Keratinocyte (primary cell): ENCODE measurements around the gene SEZ6. TPM values are rescaled to one million over a fixed set of nuclear protein-coding genes. Genes with fewer than 3 reads are reported as not detected.

ENCODE experiments used
- DNase-seq: peaks from one replicate; pipeline ENCODE4 v3.0.0-alpha.2; 2011; ENCODE audit warnings: low read depth, missing footprints, low spot score
- FAIRE-seq: peaks from 2 replicates; lab custom pipeline; 2011; peaks lifted over from hg19 to GRCh38; lab: Jason Lieb, UNC
- H2AFZ ChIP-seq: 2 replicates; pipeline ENCODE4 v1.6.0; 2012; ENCODE audit warnings: low read length, control low read depth, inconsistent platforms; ENCODE audit not compliant: control insufficient read depth
- H3K27ac ChIP-seq: 2 replicates; pipeline ENCODE4 v1.5.1; 2011; ENCODE audit warnings: low read length; ENCODE audit not compliant: control insufficient read depth, insufficient read depth
- H3K27me3 ChIP-seq: 3 replicates; pipeline ENCODE4 v1.6.0; 2011; ENCODE audit warnings: low read length; ENCODE audit not compliant: control insufficient read depth, insufficient read depth; ENCODE audit errors: extremely low read depth
- H3K36me3 ChIP-seq, 2 experiments: 2 replicates in 1 of 2; 3 replicates in 1 of 2; pipeline ENCODE4 v1.5.1; 2011; ENCODE audit warnings: low read length in 2 of 2, mild to moderate bottlenecking in 1 of 2; ENCODE audit not compliant: control insufficient read depth in 2 of 2, insufficient read depth in 2 of 2; ENCODE audit errors: extremely low read depth in 1 of 2
- H3K4me1 ChIP-seq: 3 replicates; pipeline ENCODE4 v1.5.1; 2011; ENCODE audit warnings: low read length; ENCODE audit not compliant: control insufficient read depth, insufficient read depth; ENCODE audit errors: extremely low read depth
- H3K4me2 ChIP-seq: 3 replicates; pipeline ENCODE4 v1.6.0; 2011; ENCODE audit warnings: low read depth, low read length; ENCODE audit not compliant: control insufficient read depth, insufficient read depth; ENCODE audit errors: extremely low read depth
- H3K4me3 ChIP-seq, 3 experiments: fragments of 200-600 bp in 1 of 3; sonication (generic) in 1 of 3; 2 replicates in 2 of 3; 3 replicates in 1 of 3; pipeline ENCODE4 v1.5.1; 2011 to 2016; ENCODE audit warnings: low read length in 3 of 3, mild to moderate bottlenecking in 3 of 3, control low read depth in 2 of 3, inconsistent platforms in 1 of 3, low read depth in 1 of 3, mixed read lengths in 1 of 3, mixed run types in 1 of 3, moderate library complexity in 1 of 3; ENCODE audit not compliant: control insufficient read depth in 2 of 3, insufficient read depth in 2 of 3; ENCODE audit errors: extremely low read depth in 1 of 3
- H3K79me2 ChIP-seq: 2 replicates; pipeline ENCODE4 v1.6.0; 2012; ENCODE audit warnings: low read length; ENCODE audit not compliant: control insufficient read depth, insufficient read depth
- H3K9ac ChIP-seq: 3 replicates; pipeline ENCODE4 v1.6.0; 2011; ENCODE audit warnings: low read length; ENCODE audit not compliant: control insufficient read depth, insufficient read depth; ENCODE audit errors: extremely low read depth
- H3K9me1 ChIP-seq: 3 replicates; pipeline ENCODE4 v1.6.0; 2011; ENCODE audit warnings: low read length; ENCODE audit not compliant: control insufficient read depth, insufficient read depth; ENCODE audit errors: extremely low read depth
- H3K9me3 ChIP-seq: 2 replicates; pipeline ENCODE4 v1.5.1; 2012; ENCODE audit warnings: low read depth, low read length; ENCODE audit not compliant: control insufficient read depth
- H4K20me1 ChIP-seq: 3 replicates; pipeline ENCODE4 v1.6.0; 2011; ENCODE audit warnings: low read length; ENCODE audit not compliant: control insufficient read depth, insufficient read depth; ENCODE audit errors: extremely low read depth
- EZH2 ChIP-seq: IDR thresholded peaks from one replicate; pipeline ENCODE4 v1.6.1; 2012; ENCODE audit warnings: inconsistent platforms, mild to moderate bottlenecking, low read length, moderate library complexity
- dilution Hi-C: fragments of 300-500 bp; cut with MboI; formaldehyde crosslinking; loops from one replicate; pipeline ENCODE4 v1.7.0; 2020; ENCODE audit warnings: low sequenced_read_pairs; ENCODE audit not compliant: extremely low pct_ligation_motif_present
- polyA plus RNA-seq, 5 experiments: library from polyadenylated mRNA; depleted of rRNA in 3 of 5; stranded (reverse) in 3 of 5; stranded (forward) in 1 of 5; unstranded in 1 of 5; fragments of >200 nt; gene quantifications; 1 replicate in 1 of 5; 2 replicates in 3 of 5; 3 replicates in 1 of 5; pipeline versions ENCODE4 v1.2.1 to v1.2.3, GENCODE V29; 2011 to 2012; ENCODE audit warnings: missing spikeins in 2 of 5, low read depth in 1 of 5, low replicate concordance in 1 of 5
- TF ChIP-seq, protein P1 (sequence below), 3 experiments: IDR thresholded peaks in 1 of 3; conservative IDR thresholded peaks in 1 of 3; optimal IDR thresholded peaks in 1 of 3; 2 replicates in 2 of 3; 3 replicates in 1 of 3; pipeline versions ENCODE3 to v1.5.1; 2011; ENCODE audit warnings: low read length in 3 of 3, mild to moderate bottlenecking in 3 of 3, moderate library complexity in 2 of 3, control low read depth in 1 of 3, inconsistent platforms in 1 of 3; ENCODE audit not compliant: insufficient read depth in 2 of 3; ENCODE audit errors: extremely low read depth in 1 of 3

SEZ6 gene
- polyA plus RNA-seq, 1 donor (not counting 4 experiments of a cell fraction or from before 2014, with no cell fraction given) = not detected

DNA sequence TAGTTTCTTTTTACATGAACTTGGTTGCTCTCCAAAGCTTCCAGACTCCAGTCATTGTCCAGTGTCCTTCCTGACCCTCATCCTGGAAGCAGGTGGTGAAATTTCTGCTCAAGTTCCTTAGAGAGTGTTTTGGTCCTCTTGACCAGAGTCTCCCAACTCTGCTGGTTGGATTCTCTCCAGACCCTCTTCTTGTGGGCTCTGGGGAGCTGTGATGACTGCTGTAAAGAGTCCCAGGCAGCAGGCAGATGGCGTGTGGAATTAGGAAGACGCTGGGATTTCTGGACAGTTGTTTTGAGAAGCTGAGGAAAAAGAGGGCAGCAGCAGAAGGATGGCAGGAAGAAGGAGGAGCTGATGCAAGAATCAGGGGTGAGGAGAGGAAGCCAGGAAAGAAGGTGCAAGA, 1.6 kb upstream of the SEZ6 start:
- peaks cover 56% of the 10 kb centered on the region for H3K27me3 ChIP-seq
- H3K79me2 ChIP-seq = no peaks in the 10 kb centered on the region
- no peak overlapping the region for H3K9ac ChIP-seq
- no peak overlapping the region for H3K4me3 ChIP-seq
- FAIRE-seq = no peak
- no peaks in the 10 kb centered on the region for H4K20me1 ChIP-seq
- TF ChIP-seq, protein P1, sequence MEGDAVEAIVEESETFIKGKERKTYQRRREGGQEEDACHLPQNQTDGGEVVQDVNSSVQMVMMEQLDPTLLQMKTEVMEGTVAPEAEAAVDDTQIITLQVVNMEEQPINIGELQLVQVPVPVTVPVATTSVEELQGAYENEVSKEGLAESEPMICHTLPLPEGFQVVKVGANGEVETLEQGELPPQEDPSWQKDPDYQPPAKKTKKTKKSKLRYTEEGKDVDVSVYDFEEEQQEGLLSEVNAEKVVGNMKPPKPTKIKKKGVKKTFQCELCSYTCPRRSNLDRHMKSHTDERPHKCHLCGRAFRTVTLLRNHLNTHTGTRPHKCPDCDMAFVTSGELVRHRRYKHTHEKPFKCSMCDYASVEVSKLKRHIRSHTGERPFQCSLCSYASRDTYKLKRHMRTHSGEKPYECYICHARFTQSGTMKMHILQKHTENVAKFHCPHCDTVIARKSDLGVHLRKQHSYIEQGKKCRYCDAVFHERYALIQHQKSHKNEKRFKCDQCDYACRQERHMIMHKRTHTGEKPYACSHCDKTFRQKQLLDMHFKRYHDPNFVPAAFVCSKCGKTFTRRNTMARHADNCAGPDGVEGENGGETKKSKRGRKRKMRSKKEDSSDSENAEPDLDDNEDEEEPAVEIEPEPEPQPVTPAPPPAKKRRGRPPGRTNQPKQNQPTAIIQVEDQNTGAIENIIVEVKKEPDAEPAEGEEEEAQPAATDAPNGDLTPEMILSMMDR (optimal IDR thresholded peaks at IDR 0.05 in 1 of 3, IDR thresholded peaks at IDR 0.05 in 1 of 3, conservative IDR thresholded peaks at IDR 0.05 in 1 of 3; ENCODE audit: extremely low read depth in 1 of 3, insufficient read depth in 2 of 3, low read length in 3 of 3) = no peak
- no peak for TF ChIP-seq EZH2
- dilution Hi-C loops = no loop called here
- no peaks in the 10 kb centered on the region for H3K9me1 ChIP-seq
- H3K36me3 ChIP-seq = no peaks in the 10 kb centered on the region
- no peak overlapping the region for H3K27ac ChIP-seq
- no peak overlapping the region for H3K4me2 ChIP-seq
- H3K9me3 ChIP-seq = no peaks in the 10 kb centered on the region
- DNase-seq = no peak
- peaks cover 3% of the 10 kb centered on the region for H3K4me1 ChIP-seq
- no peak overlapping the region for H2AFZ ChIP-seq

DNA sequence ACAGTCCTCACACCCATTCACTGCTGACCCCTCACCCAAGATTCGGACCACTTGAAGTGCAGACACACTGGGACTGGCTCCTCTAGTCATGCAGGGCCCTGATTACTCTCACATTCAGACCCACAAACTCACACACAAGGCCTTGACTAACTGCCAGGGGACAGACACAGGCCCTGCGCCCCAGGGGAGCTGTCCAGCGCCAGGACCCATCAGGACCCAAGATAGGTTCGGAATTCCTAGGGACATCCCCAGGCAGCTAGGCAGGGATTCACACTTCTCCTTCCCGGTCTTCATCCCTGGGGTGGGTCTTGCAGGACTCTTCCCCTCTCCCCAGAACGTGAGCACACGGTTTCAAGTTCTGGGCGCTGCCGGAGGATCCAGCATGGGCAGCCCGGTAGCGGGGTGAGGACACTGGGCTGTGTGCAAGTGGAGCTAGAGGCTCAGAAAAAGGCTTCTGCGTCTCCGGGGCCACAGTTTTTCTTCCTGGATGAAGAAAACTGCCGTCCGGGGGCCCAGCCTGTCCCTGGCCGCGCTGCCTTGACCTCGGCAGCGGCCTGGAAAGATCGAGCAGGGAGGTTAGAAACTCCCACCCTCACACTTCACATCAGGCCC, 1.6 kb downstream of the SEZ6 start:
- H3K9me1 ChIP-seq = no peaks in the 10 kb centered on the region
- H2AFZ ChIP-seq = no peak overlapping the region
- H3K27me3 ChIP-seq = peaks cover 61% of the 10 kb centered on the region
- FAIRE-seq (no peak), DNase-seq (no peak)
- H3K9me3 ChIP-seq = no peaks in the 10 kb centered on the region
- peaks cover 3% of the 10 kb centered on the region for H3K4me1 ChIP-seq
- no peaks in the 10 kb centered on the region for H3K79me2 ChIP-seq
- TF ChIP-seq, protein P1 (optimal IDR thresholded peaks at IDR 0.05 in 1 of 3, IDR thresholded peaks at IDR 0.05 in 1 of 3, conservative IDR thresholded peaks at IDR 0.05 in 1 of 3; ENCODE audit: extremely low read depth in 1 of 3, insufficient read depth in 2 of 3, low read length in 3 of 3) = no peak
- TF ChIP-seq EZH2 = peak; percentile 11
- H3K4me3 ChIP-seq = no peak overlapping the region
- H3K4me2 ChIP-seq = no peak overlapping the region
- dilution Hi-C loops = no loop called here
- H3K27ac ChIP-seq = no peak overlapping the region
- H4K20me1 ChIP-seq = no peaks in the 10 kb centered on the region
- no peak overlapping the region for H3K9ac ChIP-seq
- no peaks in the 10 kb centered on the region for H3K36me3 ChIP-seq
